HAP-1 (cell line): Measurements from ENCODE around the gene CLPTM1L.
"Not testable (repeated sequence)": the region's sequence is repeated elsewhere in the genome, so short reads cannot be mapped to it uniquely, and the experiment has no call there.

Experiments used
- DNase-seq, 2 experiments: peaks; one replicate each; pipeline ENCODE4 v3.0.0-alpha.2; 2016 to 2020; ENCODE audit warnings: low spot score in 2 of 2
- H3K27me3 ChIP-seq: fragments of 250-450 bp; sonication (Bioruptor Pico); 2 replicates; pipeline ENCODE4 v1.5.1; 2020; ENCODE audit warnings: low read depth, mild to moderate bottlenecking, moderate library complexity
- H3K36me3 ChIP-seq: fragments of 250-450 bp; sonication (Bioruptor Pico); replicated peaks from 2 replicates; pipeline ENCODE4 v1.5.1; 2020; ENCODE audit warnings: mild to moderate bottlenecking
- H3K4me1 ChIP-seq: fragments of 250-450 bp; sonication (Bioruptor Pico); 2 replicates; pipeline ENCODE4 v1.5.1; 2020; ENCODE audit warnings: mild to moderate bottlenecking
- H3K4me3 ChIP-seq: fragments of 250-450 bp; sonication (Bioruptor Pico); 2 replicates; pipeline ENCODE4 v1.5.1; 2020; ENCODE audit warnings: mild to moderate bottlenecking, moderate library complexity
- H3K9me3 ChIP-seq: fragments of 250-450 bp; sonication (Bioruptor Pico); 2 replicates; pipeline ENCODE4 v1.5.1; 2020; ENCODE audit warnings: mild to moderate bottlenecking, moderate library complexity
- in situ Hi-C: fragments of 300-500 bp; cut with MboI; formaldehyde crosslinking; loops from 3 replicates; pipeline ENCODE4 v1.14.3; 2020; ENCODE audit warnings: low sequenced_read_pairs, inconsistent platforms, mixed read lengths

CLPTM1L gene

GRCh38 chr5:1282131-1282992, 62.5 kb downstream of the CLPTM1L start:
- no peak overlapping the region for H3K4me3 ChIP-seq
- peaks cover 22% of the 10 kb centered on the region for H3K36me3 ChIP-seq
- DNase-seq, result no peak
- no peaks in the 10 kb centered on the region for H3K4me1 ChIP-seq
- no peaks in the 10 kb centered on the region for H3K27me3 ChIP-seq
- in situ Hi-C loops, result no loop called here
- no peaks in the 10 kb centered on the region for H3K9me3 ChIP-seq

GRCh38 chr5:1281038-1281882, 63.6 kb downstream of the CLPTM1L start:
- peaks cover 22% of the 10 kb centered on the region for H3K36me3 ChIP-seq
- H3K27me3 ChIP-seq, result no peaks in the 10 kb centered on the region
- H3K4me3 ChIP-seq, result no peak overlapping the region
- H3K4me1 ChIP-seq, result no peaks in the 10 kb centered on the region
- in situ Hi-C loops, result no loop called here
- DNase-seq, result no peak
- H3K9me3 ChIP-seq, result no peaks in the 10 kb centered on the region

- Histone ChIP-seq H3K36me3 (peaks cover 22% of the 10 kb centered on the region), H3K9me3 (no peaks in the 10 kb centered on the region), H3K27me3 (no peaks in the 10 kb centered on the region), H3K4me1 (no peaks in the 10 kb centered on the region), H3K4me3 (no peak overlapping the region)
- DNase-seq, result no peak
- in situ Hi-C loops, result no loop called here
Observed at GRCh38 chr5:1280177-1281037, 64.5 kb downstream of the CLPTM1L start.

GRCh38 chr5:1279443-1280151, 65.3 kb downstream of the CLPTM1L start:
- H3K9me3 ChIP-seq, result no peaks in the 10 kb centered on the region
- no peaks in the 10 kb centered on the region for H3K27me3 ChIP-seq
- in situ Hi-C loops, result no loop called here
- H3K4me1 ChIP-seq, result no peaks in the 10 kb centered on the region
- H3K36me3 ChIP-seq, result peaks cover 25% of the 10 kb centered on the region
- DNase-seq, result no peak
- H3K4me3 ChIP-seq, result no peak overlapping the region

- H3K4me1 ChIP-seq, result no peaks in the 10 kb centered on the region
- peaks cover 25% of the 10 kb centered on the region for H3K36me3 ChIP-seq
- no peak overlapping the region for H3K4me3 ChIP-seq
- H3K27me3 ChIP-seq, result no peaks in the 10 kb centered on the region
- no peak for DNase-seq
- no peaks in the 10 kb centered on the region for H3K9me3 ChIP-seq
- in situ Hi-C loops, result no loop called here
Observed at GRCh38 chr5:1278656-1279442, 66.0 kb downstream of the CLPTM1L start.

GRCh38 chr5:1278216-1278615, 66.7 kb downstream of the CLPTM1L start:
- Histone ChIP-seq H3K9me3 (no peaks in the 10 kb centered on the region), H3K4me3 (no peak overlapping the region), H3K36me3 (peaks cover 25% of the 10 kb centered on the region), H3K27me3 (no peaks in the 10 kb centered on the region), H3K4me1 (no peaks in the 10 kb centered on the region)
- in situ Hi-C loops, result no loop called here
- no peak for DNase-seq

GRCh38 chr5:1277781-1278180, 67.1 kb downstream of the CLPTM1L start:
- no peaks in the 10 kb centered on the region for H3K4me1 ChIP-seq
- no peaks in the 10 kb centered on the region for H3K9me3 ChIP-seq
- H3K27me3 ChIP-seq, result no peaks in the 10 kb centered on the region
- in situ Hi-C loops, result no loop called here
- DNase-seq, result no peak
- H3K4me3 ChIP-seq, result no peak overlapping the region
- peaks cover 25% of the 10 kb centered on the region for H3K36me3 ChIP-seq

- no peak for DNase-seq
- Histone ChIP-seq H3K4me1 (no peaks in the 10 kb centered on the region), H3K4me3 (no peak overlapping the region), H3K9me3 (no peaks in the 10 kb centered on the region), H3K36me3 (peaks cover 25% of the 10 kb centered on the region), H3K27me3 (no peaks in the 10 kb centered on the region)
- in situ Hi-C loops, result no loop called here
Observed at GRCh38 chr5:1277331-1277730, 67.6 kb downstream of the CLPTM1L start.

GRCh38 chr5:1276930-1277329, 68.0 kb downstream of the CLPTM1L start:
- no peaks in the 10 kb centered on the region for H3K4me1 ChIP-seq
- no peaks in the 10 kb centered on the region for H3K27me3 ChIP-seq
- H3K4me3 ChIP-seq, result no peak overlapping the region
- peaks cover 25% of the 10 kb centered on the region for H3K36me3 ChIP-seq
- in situ Hi-C loops, result no loop called here
- DNase-seq, result no peak
- no peaks in the 10 kb centered on the region for H3K9me3 ChIP-seq

GRCh38 chr5:1275397-1276391, 69.2 kb downstream of the CLPTM1L start:
- DNase-seq, in situ Hi-C loops: not testable (repeated sequence)

GRCh38 chr5:1274471-1274870, 70.4 kb downstream of the CLPTM1L start:
- H3K36me3 ChIP-seq, result peaks cover 19% of the 10 kb centered on the region

More at GRCh38 chr5:1275397-1276391, 69.2 kb downstream of the CLPTM1L start:
- H3K4me3 ChIP-seq, H3K9me3 ChIP-seq, H3K27me3 ChIP-seq, H3K4me1 ChIP-seq: not testable (repeated sequence)
- peaks cover 25% of the 10 kb centered on the region for H3K36me3 ChIP-seq

More at GRCh38 chr5:1274471-1274870, 70.4 kb downstream of the CLPTM1L start:
- Histone ChIP-seq H3K4me3 (no peak overlapping the region), H3K27me3 (no peaks in the 10 kb centered on the region), H3K9me3 (no peaks in the 10 kb centered on the region), H3K4me1 (no peaks in the 10 kb centered on the region)
- no peak for DNase-seq
- in situ Hi-C loops, result no loop called here
